DOHH2 (cell line): ENCODE measurements around the gene DSTN.

Source experiments
- EZH2phosphoT487 ChIP-seq: fragments of 200-600 bp; sonication (generic); IDR thresholded peaks from 2 replicates; pipeline ENCODE4 v1.6.1; 2017; ENCODE audit warnings: borderline replicate concordance, mild to moderate bottlenecking, antibody characterized with exemption, low read length, moderate library complexity, mixed read lengths
- TF ChIP-seq, protein P1 (sequence below): fragments of 200-600 bp; sonication (generic); IDR thresholded peaks from one replicate; pipeline ENCODE4 v1.5.1; 2014; ENCODE audit warnings: antibody characterized with exemption, mild to moderate bottlenecking, low read depth, low read length; ENCODE audit not compliant: poor library complexity, severe bottlenecking

DNA sequence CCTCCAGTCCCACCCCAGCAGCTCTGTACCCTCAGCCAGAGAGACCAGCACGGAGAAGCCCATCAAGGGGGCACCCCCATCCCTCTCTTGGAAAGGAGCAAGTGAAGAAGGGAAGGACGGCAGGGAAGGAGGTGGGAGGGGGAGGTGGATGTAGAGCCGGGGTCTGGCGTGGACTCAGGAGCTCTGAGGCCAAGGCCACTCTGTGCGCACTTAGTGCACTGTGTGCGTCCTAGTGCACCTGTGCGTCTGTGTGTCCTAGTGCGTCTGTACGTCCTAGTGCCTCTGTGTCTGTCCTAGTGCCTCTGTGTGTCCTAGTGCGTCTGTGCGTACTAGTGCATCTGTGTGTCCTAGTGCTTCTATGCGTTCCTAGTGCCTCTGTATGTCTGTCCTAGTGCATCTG, 54.2 kb downstream of the DSTN start:
- TF ChIP-seq, protein P1, sequence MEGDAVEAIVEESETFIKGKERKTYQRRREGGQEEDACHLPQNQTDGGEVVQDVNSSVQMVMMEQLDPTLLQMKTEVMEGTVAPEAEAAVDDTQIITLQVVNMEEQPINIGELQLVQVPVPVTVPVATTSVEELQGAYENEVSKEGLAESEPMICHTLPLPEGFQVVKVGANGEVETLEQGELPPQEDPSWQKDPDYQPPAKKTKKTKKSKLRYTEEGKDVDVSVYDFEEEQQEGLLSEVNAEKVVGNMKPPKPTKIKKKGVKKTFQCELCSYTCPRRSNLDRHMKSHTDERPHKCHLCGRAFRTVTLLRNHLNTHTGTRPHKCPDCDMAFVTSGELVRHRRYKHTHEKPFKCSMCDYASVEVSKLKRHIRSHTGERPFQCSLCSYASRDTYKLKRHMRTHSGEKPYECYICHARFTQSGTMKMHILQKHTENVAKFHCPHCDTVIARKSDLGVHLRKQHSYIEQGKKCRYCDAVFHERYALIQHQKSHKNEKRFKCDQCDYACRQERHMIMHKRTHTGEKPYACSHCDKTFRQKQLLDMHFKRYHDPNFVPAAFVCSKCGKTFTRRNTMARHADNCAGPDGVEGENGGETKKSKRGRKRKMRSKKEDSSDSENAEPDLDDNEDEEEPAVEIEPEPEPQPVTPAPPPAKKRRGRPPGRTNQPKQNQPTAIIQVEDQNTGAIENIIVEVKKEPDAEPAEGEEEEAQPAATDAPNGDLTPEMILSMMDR = no peak
- TF ChIP-seq EZH2phosphoT487 = no peak
